WTC11 (cell line): ENCODE results near the gene DNAAF5. TPM values are rescaled to one million over a fixed set of nuclear protein-coding genes. Genes with fewer than 3 reads are reported as not detected.

ENCODE experiments used
- ATAC-seq: fragments of 200-7000 bp; cut with Tn5 transposase; 2 replicates; pipeline ENCODE4 v1.10.0; 2021; ENCODE audit warnings: mild to moderate bottlenecking, moderate library complexity
- CTCF ChIA-PET: fragments of 300-600 bp; sonication (Branson Sonifier 250); formaldehyde crosslinking; loops from one replicate; lab custom pipeline; 2021; ENCODE audit warnings: antibody characterized with exemption; lab: Charles Lee
- POLR2A ChIA-PET: fragments of 350-600 bp; sonication (Branson Sonifier 250); formaldehyde crosslinking; loops from one replicate; lab custom pipeline; 2021; ENCODE audit warnings: antibody characterized with exemption; lab: Charles Lee
- DNase-seq: peaks from one replicate; pipeline ENCODE4 v3.0.0; 2021; ENCODE audit warnings: low spot score
- H3K27ac Mint-ChIP-seq: 2 replicates; pipeline ENCODE4 v1.8.0; 2021; ENCODE audit warnings: mixed read lengths
- H3K27me3 Mint-ChIP-seq: 2 replicates; pipeline ENCODE4 v1.8.0; 2021; ENCODE audit warnings: low read depth, mild to moderate bottlenecking, moderate library complexity, mixed read lengths
- H3K36me3 Mint-ChIP-seq: 2 replicates; pipeline ENCODE4 v1.8.0; 2021; ENCODE audit warnings: mixed read lengths
- H3K4me1 Mint-ChIP-seq: 2 replicates; pipeline ENCODE4 v1.8.0; 2022; ENCODE audit warnings: mixed read lengths
- H3K4me3 Mint-ChIP-seq: 2 replicates; pipeline ENCODE4 v1.8.0; 2021; ENCODE audit warnings: mild to moderate bottlenecking, moderate library complexity, mixed read lengths
- H3K9me3 Mint-ChIP-seq: 2 replicates; pipeline ENCODE4 v1.8.0; 2021; ENCODE audit warnings: mixed read lengths
- ARID4B ChIP-seq: sonication (generic); formaldehyde crosslinking; IDR thresholded peaks from 2 replicates; pipeline ENCODE4 v1.8.0; 2023; ENCODE audit warnings: missing genetic modification reagents, mild to moderate bottlenecking, borderline replicate concordance
- CBFB ChIP-seq: sonication (generic); formaldehyde crosslinking; IDR thresholded peaks from 2 replicates; pipeline ENCODE4 v1.8.1; 2022; ENCODE audit warnings: mild to moderate bottlenecking, low read depth, missing genetic modification reagents
- CTCF ChIP-seq: fragments of 200-600 bp; IDR thresholded peaks from 2 replicates; pipeline ENCODE4 v1.8.0; 2022; ENCODE audit warnings: antibody characterized with exemption
- HMGA2 ChIP-seq: fragments of 250-450 bp; sonication (Bioruptor Pico); IDR thresholded peaks from 2 replicates; pipeline ENCODE4 v1.4.0; 2021; ENCODE audit warnings: mild to moderate bottlenecking, moderate library complexity
- HMGXB4 ChIP-seq: sonication (generic); formaldehyde crosslinking; IDR thresholded peaks from 2 replicates; pipeline ENCODE4 v1.8.1; 2023; ENCODE audit warnings: mild to moderate bottlenecking, moderate library complexity, missing genetic modification reagents
- NFE2L1 ChIP-seq: sonication (generic); formaldehyde crosslinking; IDR thresholded peaks from 2 replicates; pipeline ENCODE4 v1.8.1; 2023; ENCODE audit warnings: missing genetic modification reagents
- NR2C2 ChIP-seq: sonication (generic); formaldehyde crosslinking; IDR thresholded peaks from 2 replicates; pipeline ENCODE4 v1.8.0; 2022; ENCODE audit warnings: mild to moderate bottlenecking, missing genetic modification reagents
- RORB ChIP-seq: fragments of 250-450 bp; sonication (Bioruptor Pico); IDR thresholded peaks from 2 replicates; pipeline ENCODE4 v1.9.0; 2021; ENCODE audit warnings: mild to moderate bottlenecking
- ZMAT4 ChIP-seq: fragments of 250-450 bp; sonication (Bioruptor Pico); IDR thresholded peaks from 2 replicates; pipeline ENCODE4 v1.9.0; 2021; ENCODE audit warnings: mild to moderate bottlenecking
- ZNF219 ChIP-seq: sonication (generic); formaldehyde crosslinking; IDR thresholded peaks from 2 replicates; pipeline ENCODE4 v1.8.0; 2023; ENCODE audit warnings: missing genetic modification reagents, mild to moderate bottlenecking, borderline replicate concordance
- ZNF263 ChIP-seq: sonication (generic); formaldehyde crosslinking; IDR thresholded peaks from 2 replicates; pipeline ENCODE4 v1.8.1; 2022; ENCODE audit warnings: low read depth, mild to moderate bottlenecking, moderate library complexity, missing genetic modification reagents
- ZSCAN18 ChIP-seq: fragments of 250-450 bp; sonication (Bioruptor Pico); IDR thresholded peaks from 2 replicates; pipeline ENCODE4 v2.1.2; 2022; ENCODE audit warnings: mild to moderate bottlenecking, moderate library complexity
- total RNA-seq: library from RNA; stranded (reverse); gene quantifications from 3 replicates; pipeline ENCODE4 v1.2.3, GENCODE V29; 2021

DNAAF5 gene
- total RNA-seq, 1 experiment from 2014 or later, result 62.2 TPM

- peaks cover 57% of the 10 kb centered on the region for H3K36me3 Mint-ChIP-seq
- no peak for DNase-seq
- no peaks in the 10 kb centered on the region for H3K4me1 Mint-ChIP-seq
- H3K4me3 Mint-ChIP-seq, result no peak overlapping the region
- no peaks in the 10 kb centered on the region; the same call in 1 of the 2 replicates for H3K27me3 Mint-ChIP-seq
- POLR2A ChIA-PET, result no interaction called here
- CTCF ChIA-PET, result no interaction called here
- no peak for ATAC-seq
- no peak for TF ChIP-seq ZSCAN18 (CRISPR knock-in tag)
- TF ChIP-seq NR2C2 (CRISPR knock-in tag), result no peak
- TF ChIP-seq ZNF263 (CRISPR knock-in tag), result no peak
- TF ChIP-seq HMGXB4 (CRISPR knock-in tag), result no peak
- H3K27ac Mint-ChIP-seq, result peak overlapping the region; percentile 60; the same call in 1 of the 2 replicates
- no peaks in the 10 kb centered on the region for H3K9me3 Mint-ChIP-seq
Measured at GRCh38 chr7:781186-781849, 54.8 kb downstream of the DNAAF5 start.

- Mint-ChIP-seq H3K27me3 (no peaks in the 10 kb centered on the region; the same call in 1 of the 2 replicates), H3K27ac (peak overlapping the region; percentile 32; the same call in 1 of the 2 replicates), H3K4me3 (no peak overlapping the region), H3K9me3 (no peaks in the 10 kb centered on the region), H3K36me3 (peaks cover 53% of the 10 kb centered on the region), H3K4me1 (no peaks in the 10 kb centered on the region)
- ATAC-seq (no peak), DNase-seq (no peak)
- TF ChIP-seq CBFB (CRISPR knock-in tag) (no peak), HMGA2 (CRISPR knock-in tag) (no peak), ZMAT4 (no peak), RORB (CRISPR knock-in tag) (no peak), ZSCAN18 (CRISPR knock-in tag) (no peak), NFE2L1 (CRISPR knock-in tag) (no peak), ZNF219 (no peak), CTCF (no peak), ARID4B (CRISPR knock-in tag) (no peak), NR2C2 (CRISPR knock-in tag) (no peak)
- ChIA-PET CTCF (no interaction called here), POLR2A (no interaction called here)
Measured at GRCh38 chr7:781936-782529, 55.5 kb downstream of the DNAAF5 start.
